T-helper 1 cell treated with Interleukin-12 subunit alpha and Interleukin-12 subunit beta and Interleukin-4 antibody, amounts not matched to agents 30 μg/mL and 1 μg/mL, for 36 hours (primary cell): ENCODE results near the gene DND1.
"Not testable (repeated sequence)": the region's sequence is repeated elsewhere in the genome, so short reads cannot be mapped to it uniquely, and the experiment has no call there.

Experiments used
- H3K27ac Mint-ChIP-seq: one replicate; pipeline ENCODE4 v1.8.0; 2021; ENCODE audit warnings: mild to moderate bottlenecking, mixed read lengths
- H3K27me3 Mint-ChIP-seq: one replicate; pipeline ENCODE4 v1.8.0; 2021; ENCODE audit warnings: low read depth, mixed read lengths
- H3K36me3 Mint-ChIP-seq: one replicate; pipeline ENCODE4 v1.8.0; 2021; ENCODE audit warnings: low read depth, mixed read lengths
- H3K4me1 Mint-ChIP-seq: one replicate; pipeline ENCODE4 v1.8.0; 2021; ENCODE audit warnings: low read depth, mixed read lengths
- H3K4me3 Mint-ChIP-seq: one replicate; pipeline ENCODE4 v1.8.0; 2021; ENCODE audit warnings: mild to moderate bottlenecking, moderate library complexity, mixed read lengths
- H3K9me3 Mint-ChIP-seq: one replicate; pipeline ENCODE4 v1.8.0; 2021; ENCODE audit warnings: mixed read lengths

Gene DND1

DNA sequence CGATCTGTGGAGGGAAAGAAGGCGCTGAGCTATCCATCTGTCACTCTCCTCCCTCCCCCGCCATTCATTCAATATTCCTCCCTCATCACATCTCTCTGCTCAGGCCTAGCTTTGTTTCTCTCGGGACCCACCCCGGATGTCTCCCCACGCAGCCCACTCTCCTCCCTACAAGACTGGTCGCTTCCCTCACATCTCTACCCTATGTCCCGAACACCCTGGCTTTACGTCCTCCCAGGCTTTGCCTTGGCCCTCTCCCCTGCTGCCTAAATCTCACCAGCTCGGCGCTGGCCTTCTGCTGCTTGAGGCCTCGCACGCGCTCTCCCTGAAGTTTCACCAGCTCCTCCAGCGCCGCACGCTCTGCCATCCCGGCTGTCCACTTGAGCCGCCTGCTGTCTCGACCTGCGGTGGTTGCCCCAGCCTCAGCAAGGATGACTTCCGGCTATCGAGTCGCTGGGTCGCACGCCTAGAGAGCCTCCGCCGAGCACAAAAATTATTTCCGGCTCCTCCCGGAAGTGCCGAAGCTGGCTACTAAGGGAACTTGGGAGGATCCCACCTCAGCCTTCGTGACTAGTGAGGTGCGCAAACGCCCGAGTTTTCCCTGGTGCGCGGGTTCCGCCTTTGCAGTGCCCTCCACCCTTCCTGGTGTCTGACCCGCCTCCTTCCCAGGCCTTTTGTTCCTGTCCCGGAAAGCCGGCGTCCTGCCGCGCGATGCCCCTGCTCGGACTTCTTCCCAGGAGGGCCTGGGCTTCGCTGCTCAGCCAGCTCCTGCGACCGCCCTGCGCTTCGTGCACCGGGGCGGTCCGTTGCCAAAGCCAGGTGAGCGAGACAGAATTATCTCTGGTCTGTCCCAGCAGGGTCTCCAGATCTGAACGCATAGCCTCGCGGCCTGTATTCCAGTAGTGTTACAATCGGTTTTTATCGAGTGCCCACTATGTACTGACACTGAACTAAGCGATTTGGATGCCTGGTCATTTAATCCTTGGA, 17.9 kb upstream of the DND1 start, which contains the start of the genes HARS1 and HARS2:
TSS of gene HARS1 (minus strand) at position 430 of the 984 bp plus-strand sequence. CDS start at position 364, 66 bp downstream.
TSS of gene HARS2 (plus strand) at position 515 of the 984 bp plus-strand sequence. CDS start at position 709, 194 bp downstream.
- Mint-ChIP-seq H3K27me3 (no peaks in the 10 kb centered on the region), H3K36me3 (peaks cover 16% of the 10 kb centered on the region), H3K4me3 (peak within 1 kb of the TSS; percentile 100), H3K27ac (peak within 1 kb of the TSS; percentile 99), H3K9me3 (no peaks in the 10 kb centered on the region), H3K4me1 (peaks cover 32% of the 10 kb centered on the region)

DNA sequence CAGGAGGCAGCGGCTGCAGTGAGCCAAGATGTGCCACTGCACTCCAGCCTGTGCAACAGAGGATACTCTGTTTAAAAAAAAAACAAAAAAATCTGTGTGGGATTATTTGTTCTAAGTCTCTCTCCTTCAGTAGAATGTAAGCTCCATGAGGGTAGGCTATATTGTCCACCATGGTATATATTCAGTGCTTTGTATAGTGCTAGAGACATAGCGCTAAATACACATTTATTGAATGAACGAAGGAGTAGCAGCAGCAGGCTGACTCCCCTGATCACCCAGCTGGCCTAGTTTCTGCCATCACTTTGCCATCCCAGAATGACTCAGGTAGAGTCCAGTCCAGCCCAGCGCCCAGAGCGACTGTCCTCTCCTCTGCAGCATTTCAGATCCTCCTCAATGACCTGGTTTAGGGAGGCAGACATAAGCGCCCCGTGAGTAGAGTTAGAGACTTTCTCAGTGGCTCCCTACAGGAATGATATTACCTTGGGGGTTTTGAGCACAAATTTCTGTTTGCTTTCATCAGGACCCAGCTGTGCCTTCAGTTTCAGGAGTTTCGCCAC, 17.1 kb upstream of the DND1 start:
- H3K36me3 Mint-ChIP-seq = peaks cover 12% of the 10 kb centered on the region
- no peaks in the 10 kb centered on the region for H3K9me3 Mint-ChIP-seq
- H3K27me3 Mint-ChIP-seq = no peaks in the 10 kb centered on the region
- H3K27ac Mint-ChIP-seq = peak overlapping the region; percentile 99
- H3K4me1 Mint-ChIP-seq = peaks cover 32% of the 10 kb centered on the region
- H3K4me3 Mint-ChIP-seq = peak overlapping the region; percentile 100

DNA sequence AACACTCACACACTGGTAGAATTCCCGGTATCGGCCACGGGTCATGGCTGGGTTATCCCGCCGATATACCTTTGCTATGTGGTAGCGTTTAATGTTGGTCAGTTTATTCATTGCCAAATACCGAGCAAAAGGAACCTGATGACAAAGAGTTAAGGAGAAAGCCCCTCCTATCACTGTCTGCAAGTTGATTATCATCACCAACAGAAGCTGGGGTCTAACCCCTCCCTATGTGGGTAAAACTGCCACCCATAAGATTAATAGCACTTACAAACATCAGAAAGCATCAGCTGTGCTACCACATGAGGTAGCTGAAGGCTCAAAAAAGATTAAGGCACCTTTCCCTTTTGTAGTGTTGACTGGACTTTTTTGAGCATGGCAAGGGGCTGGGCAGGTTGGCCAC, 5.6 kb upstream of the DND1 start:
- H3K36me3 Mint-ChIP-seq = peaks cover 47% of the 10 kb centered on the region
- H3K27ac Mint-ChIP-seq = no peak overlapping the region
- peaks cover 7% of the 10 kb centered on the region for H3K4me1 Mint-ChIP-seq

DNA sequence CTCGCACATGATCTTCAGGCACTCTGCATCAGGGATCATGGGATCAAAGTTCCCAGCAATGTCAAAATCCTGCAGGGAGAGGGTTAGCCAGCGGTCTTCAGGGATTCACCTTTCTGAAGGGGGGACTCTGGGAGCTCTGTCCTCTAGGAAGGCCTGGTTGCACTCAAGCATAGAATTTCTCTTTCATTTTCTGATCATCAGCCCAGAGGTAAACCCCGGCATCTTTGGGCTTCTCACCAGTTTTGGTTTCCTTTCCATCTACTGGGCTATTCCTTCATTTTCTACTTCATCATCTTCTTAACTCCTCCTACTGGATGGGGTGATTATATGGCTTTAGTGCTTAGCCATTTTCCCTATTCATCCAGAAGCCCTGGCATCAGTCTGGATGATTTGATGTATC, 4.6 kb upstream of the DND1 start:
- no peaks in the 10 kb centered on the region for H3K9me3 Mint-ChIP-seq
- peaks cover 42% of the 10 kb centered on the region for H3K36me3 Mint-ChIP-seq
- H3K4me1 Mint-ChIP-seq = peaks cover 7% of the 10 kb centered on the region
- H3K27ac Mint-ChIP-seq = peak overlapping the region; percentile 47
- H3K4me3 Mint-ChIP-seq = no peak overlapping the region
- no peaks in the 10 kb centered on the region for H3K27me3 Mint-ChIP-seq

More for the DNA sequence above, 5.6 kb upstream of the DND1 start:
- H3K4me3 Mint-ChIP-seq = no peak overlapping the region
- no peaks in the 10 kb centered on the region for H3K9me3 Mint-ChIP-seq
- H3K27me3 Mint-ChIP-seq = no peaks in the 10 kb centered on the region

DNA sequence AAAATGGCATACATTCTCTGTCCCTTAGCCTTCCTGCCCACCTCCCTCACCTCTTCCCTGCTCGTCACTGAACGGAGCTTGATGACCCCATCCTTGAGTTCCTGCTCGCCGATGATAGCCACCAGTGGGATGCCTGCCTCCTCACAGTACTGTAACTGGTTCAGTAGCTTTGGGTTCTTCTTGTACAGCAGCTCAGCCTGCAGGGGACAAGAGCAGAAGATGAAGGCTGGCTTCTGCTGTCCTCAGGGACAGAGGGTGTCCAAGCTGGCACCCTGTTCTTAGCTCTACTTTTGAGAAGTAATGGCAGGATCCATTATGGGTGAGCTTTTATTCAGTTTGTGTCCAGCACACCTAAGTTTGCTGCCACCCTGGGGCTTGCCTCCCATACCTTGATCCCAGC, 1.3 kb upstream of the DND1 start:
- Mint-ChIP-seq H3K9me3 (no peaks in the 10 kb centered on the region), H3K4me3 (no peak overlapping the region), H3K36me3 (peaks cover 41% of the 10 kb centered on the region), H3K27me3 (no peaks in the 10 kb centered on the region), H3K4me1 (peaks cover 7% of the 10 kb centered on the region), H3K27ac (no peak overlapping the region)

DNA sequence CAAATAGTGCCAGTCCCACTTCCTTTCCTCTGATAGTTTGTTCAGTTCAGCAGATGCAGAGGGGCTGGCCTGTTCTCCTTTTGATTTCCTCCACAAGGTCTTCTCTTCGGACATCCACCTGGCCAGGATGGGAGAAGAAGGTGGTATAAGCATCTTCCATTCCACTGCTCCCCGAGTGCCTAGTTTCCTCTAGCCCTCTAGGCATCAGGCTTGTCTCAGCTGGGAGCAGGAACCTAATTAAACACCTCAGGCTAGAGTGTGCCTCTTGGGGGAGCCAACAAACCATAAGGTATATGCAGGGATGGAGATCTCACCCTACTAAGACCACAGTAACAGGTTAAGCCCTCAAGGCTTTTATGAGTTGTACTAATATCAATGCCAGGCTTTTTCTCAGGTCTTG, 835 bp upstream of the DND1 start:
- no peak overlapping the region for H3K4me3 Mint-ChIP-seq
- peaks cover 43% of the 10 kb centered on the region for H3K36me3 Mint-ChIP-seq
- H3K9me3 Mint-ChIP-seq = no peaks in the 10 kb centered on the region
- peaks cover 9% of the 10 kb centered on the region for H3K4me1 Mint-ChIP-seq
- peak overlapping the region; percentile 46 for H3K27ac Mint-ChIP-seq
- no peaks in the 10 kb centered on the region for H3K27me3 Mint-ChIP-seq

DNA sequence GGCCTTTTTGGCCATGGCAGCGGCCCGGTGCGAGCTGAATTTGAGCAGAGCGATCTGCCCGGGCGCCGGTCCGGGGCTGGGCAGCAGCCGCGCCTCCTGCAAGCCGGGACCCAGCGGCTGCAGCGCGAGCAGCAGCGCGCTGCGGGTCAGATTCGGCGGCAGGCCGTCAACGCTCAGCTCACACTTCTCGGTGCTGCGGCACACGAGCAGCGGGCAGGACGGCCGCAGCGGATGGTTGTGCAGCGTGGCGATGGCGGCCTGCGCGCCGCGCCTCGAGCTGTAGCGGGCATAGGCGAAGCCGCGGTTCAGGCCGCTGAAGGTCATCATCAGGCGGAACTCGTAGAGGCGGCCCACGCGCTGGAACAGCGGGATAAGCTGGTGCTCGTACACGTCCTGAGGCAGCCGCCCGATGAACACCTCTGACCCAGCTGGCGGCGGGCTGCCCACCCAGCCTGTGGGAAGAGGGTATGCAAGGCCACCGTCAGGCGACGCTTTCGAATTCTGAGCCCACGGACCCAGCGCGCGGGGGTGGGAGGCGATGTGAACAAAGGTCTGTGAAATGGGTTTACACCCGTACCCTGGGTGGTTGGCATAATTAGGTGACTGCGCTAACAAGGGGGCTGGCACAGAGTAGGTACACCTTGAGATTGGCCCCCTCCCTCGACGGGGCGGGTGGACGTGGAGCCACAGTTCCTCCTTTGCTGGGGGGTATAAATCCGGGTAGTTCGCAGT, 755 bp downstream of the DND1 start:
- no peak overlapping the region for H3K27ac Mint-ChIP-seq
- no peak overlapping the region for H3K4me3 Mint-ChIP-seq
- no peaks in the 10 kb centered on the region for H3K9me3 Mint-ChIP-seq
- peaks cover 49% of the 10 kb centered on the region for H3K36me3 Mint-ChIP-seq
- no peaks in the 10 kb centered on the region for H3K27me3 Mint-ChIP-seq
- H3K4me1 Mint-ChIP-seq = peaks cover 7% of the 10 kb centered on the region

DNA sequence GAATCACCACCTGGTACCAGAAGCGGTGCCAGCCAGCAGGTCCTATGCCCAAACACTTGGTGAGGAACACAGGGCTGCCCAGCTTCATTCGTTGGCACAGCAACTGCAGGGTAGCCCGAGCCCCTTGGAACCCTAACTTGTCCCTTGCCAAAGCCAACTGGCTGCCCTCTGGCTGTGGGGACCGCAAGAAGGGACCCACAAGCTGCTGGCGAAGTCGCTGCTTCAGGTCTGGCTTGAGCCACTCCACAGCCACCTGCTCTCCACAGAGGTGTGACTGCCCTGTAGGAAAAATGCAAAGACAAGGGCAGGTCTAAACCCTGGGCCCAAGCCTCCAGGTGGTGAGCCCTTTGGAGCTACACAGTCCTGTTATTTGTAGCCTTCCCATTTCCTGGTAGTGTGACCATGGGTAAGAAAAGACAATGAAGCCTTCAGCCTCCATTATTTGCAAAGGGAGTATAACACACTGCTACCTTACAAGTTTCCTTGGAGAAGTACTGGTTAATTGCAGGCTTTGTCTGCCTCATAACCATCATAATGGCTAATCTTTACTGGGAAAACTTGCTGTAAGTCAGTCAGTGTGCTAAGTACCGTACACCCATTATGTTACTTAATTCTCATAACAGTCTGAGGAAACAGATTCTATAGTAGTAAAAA, 1.8 kb downstream of the DND1 start:
- Mint-ChIP-seq H3K36me3 (peaks cover 50% of the 10 kb centered on the region), H3K9me3 (no peaks in the 10 kb centered on the region), H3K27me3 (no peaks in the 10 kb centered on the region), H3K4me3 (no peak overlapping the region), H3K4me1 (peaks cover 16% of the 10 kb centered on the region), H3K27ac (no peak overlapping the region)

DNA sequence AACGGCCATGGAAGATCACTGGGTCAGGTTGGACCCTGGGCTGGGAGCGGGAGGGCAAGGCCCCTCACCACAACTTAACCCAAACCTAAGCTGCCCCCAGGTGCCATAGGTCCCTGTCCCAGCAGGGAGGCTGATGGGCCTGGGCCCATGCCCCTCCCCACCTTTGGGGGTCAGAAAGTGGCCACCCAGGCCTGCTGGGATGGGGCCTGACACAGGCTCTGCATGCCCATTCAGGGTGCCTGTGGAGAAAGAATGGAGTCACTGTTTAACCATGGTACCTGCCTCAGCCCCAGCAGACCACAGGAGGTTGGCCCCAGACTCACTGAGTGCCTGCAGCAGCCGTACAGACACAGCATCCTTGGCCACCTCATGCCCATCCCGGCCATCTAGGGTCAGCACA, 2.3 kb downstream of the DND1 start:
- not testable (repeated sequence) for H3K27ac Mint-ChIP-seq, H3K4me3 Mint-ChIP-seq, H3K9me3 Mint-ChIP-seq, H3K27me3 Mint-ChIP-seq
- Mint-ChIP-seq H3K36me3 (peaks cover 47% of the 10 kb centered on the region), H3K4me1 (peaks cover 19% of the 10 kb centered on the region)

DNA sequence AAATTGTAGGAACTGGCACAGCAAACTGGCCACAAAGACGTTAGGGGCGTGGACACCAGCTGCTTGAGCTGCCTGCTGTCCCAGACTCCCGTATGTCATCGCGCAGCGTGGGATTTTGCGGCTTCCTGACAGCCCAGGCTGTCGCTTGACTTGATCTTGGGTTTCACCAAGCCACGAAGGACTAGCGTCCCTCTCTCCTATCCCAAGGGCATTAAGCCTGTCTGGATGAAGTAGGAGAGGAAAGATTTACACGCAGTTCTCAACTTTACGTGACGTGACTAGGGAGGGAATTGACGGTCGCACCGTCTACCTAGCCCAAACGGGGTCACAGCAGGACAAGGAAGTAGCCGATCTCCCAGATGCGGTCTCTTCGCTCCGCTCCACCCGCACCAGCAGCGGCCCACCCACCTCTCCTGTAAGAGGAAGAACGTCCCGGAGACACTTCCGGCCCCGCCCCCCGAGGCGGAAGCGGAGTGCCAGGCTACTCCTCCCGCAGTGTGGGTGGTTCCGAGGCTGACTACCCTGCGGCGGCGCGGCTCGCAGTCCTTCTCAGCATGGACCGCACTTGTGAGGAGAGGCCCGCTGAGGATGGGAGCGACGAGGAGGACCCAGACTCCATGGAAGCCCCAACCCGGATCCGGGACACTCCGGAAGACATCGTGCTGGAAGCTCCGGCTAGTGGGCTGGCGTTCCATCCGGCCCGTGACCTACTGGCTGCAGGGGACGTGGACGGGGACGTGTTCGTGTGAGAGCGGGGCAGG, 8.8 kb downstream of the DND1 start, which contains the start of gene WDR55:
TSS of gene WDR55 (plus strand) at position 546 of the 761 bp plus-strand sequence. CDS start at position 555, 9 bp downstream.
- Mint-ChIP-seq H3K9me3 (no peaks in the 10 kb centered on the region), H3K4me1 (peaks cover 29% of the 10 kb centered on the region), H3K27ac (peak within 1 kb of the TSS; percentile 84), H3K27me3 (no peaks in the 10 kb centered on the region), H3K36me3 (peaks cover 57% of the 10 kb centered on the region), H3K4me3 (peak within 1 kb of the TSS; percentile 97)

DNA sequence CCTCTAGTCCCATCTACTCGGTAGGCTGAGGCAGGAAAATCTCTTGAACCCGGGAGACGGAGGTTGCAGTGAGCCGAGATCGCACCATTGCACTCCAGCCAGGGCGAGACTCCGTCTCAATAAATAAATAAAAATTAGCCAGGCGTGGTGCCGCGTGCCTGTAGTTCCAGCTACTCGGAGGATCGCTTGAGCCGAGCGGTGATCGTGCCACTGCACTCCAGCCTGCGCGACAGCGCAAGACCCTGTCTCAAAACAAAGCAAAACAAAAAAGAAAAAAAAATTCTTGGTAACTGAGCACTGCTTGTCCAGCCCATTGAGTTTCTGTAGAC, 9.4 kb downstream of the DND1 start:
- H3K4me1 Mint-ChIP-seq = peaks cover 27% of the 10 kb centered on the region
- H3K27ac Mint-ChIP-seq = peak overlapping the region; percentile 84
- H3K4me3 Mint-ChIP-seq = peak overlapping the region; percentile 97
- peaks cover 56% of the 10 kb centered on the region for H3K36me3 Mint-ChIP-seq
- H3K9me3 Mint-ChIP-seq = no peaks in the 10 kb centered on the region
- no peaks in the 10 kb centered on the region for H3K27me3 Mint-ChIP-seq

DNA sequence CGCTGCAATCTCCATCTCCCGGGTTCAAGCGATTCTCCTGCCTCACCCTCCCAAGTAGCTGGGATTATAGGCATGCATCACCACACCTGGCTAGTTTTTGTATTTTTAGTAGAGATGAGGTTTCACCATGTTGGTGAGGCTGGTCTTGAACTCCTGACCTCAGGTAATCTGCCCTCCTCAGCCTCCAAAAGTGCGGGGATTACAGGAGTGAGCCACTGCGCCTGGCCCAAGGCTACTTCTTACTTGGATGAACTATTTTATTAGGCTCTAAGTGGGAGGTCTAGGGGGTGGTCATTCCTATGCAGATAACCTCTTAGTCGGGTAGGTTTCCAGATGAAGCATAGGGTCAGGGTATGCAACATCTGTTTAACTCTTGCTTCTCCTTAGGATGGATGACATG, 13.0 kb downstream of the DND1 start:
- H3K4me3 Mint-ChIP-seq, H3K27ac Mint-ChIP-seq, H3K9me3 Mint-ChIP-seq, H3K27me3 Mint-ChIP-seq: not testable (repeated sequence)
- Mint-ChIP-seq H3K4me1 (peaks cover 12% of the 10 kb centered on the region), H3K36me3 (peaks cover 50% of the 10 kb centered on the region)

DNA sequence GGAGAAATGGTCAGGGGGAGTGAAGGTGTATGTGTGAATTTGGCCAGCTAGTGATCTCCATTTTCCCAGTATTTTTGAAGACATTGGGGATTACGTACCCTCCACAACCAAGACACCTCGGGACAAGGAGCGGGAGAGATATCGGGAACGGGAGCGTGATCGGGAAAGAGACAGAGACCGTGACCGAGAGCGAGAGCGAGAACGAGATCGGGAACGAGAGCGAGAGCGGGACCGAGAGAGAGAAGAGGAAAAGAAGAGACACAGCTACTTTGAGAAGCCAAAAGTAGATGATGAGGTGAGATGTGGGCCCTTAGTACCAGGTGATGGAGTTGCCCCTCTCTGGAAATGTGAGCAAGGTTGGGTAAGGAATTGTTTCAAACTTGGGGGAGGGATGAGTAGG, 14.5 kb downstream of the DND1 start:
- Mint-ChIP-seq H3K9me3 (no peaks in the 10 kb centered on the region), H3K36me3 (peaks cover 53% of the 10 kb centered on the region), H3K4me3 (no peak overlapping the region), H3K27ac (no peak overlapping the region), H3K4me1 (peaks cover 6% of the 10 kb centered on the region), H3K27me3 (no peaks in the 10 kb centered on the region)
